HK-2 (cell line): ENCODE data around the gene NKX3-2.

Experiments used
- DNase-seq: peaks from one replicate; pipeline ENCODE4 v3.0.0-alpha.2; 2018; ENCODE audit not compliant: unreplicated experiment

The NKX3-2 gene

GRCh38 chr4:13531625-13531998 is 12.7 kb downstream of the NKX3-2 start:
- DNase-seq: no peak

- no peak for DNase-seq
These were observed 13.3 kb downstream of the NKX3-2 start for GRCh38 chr4:13530823-13531624.

DNA sequence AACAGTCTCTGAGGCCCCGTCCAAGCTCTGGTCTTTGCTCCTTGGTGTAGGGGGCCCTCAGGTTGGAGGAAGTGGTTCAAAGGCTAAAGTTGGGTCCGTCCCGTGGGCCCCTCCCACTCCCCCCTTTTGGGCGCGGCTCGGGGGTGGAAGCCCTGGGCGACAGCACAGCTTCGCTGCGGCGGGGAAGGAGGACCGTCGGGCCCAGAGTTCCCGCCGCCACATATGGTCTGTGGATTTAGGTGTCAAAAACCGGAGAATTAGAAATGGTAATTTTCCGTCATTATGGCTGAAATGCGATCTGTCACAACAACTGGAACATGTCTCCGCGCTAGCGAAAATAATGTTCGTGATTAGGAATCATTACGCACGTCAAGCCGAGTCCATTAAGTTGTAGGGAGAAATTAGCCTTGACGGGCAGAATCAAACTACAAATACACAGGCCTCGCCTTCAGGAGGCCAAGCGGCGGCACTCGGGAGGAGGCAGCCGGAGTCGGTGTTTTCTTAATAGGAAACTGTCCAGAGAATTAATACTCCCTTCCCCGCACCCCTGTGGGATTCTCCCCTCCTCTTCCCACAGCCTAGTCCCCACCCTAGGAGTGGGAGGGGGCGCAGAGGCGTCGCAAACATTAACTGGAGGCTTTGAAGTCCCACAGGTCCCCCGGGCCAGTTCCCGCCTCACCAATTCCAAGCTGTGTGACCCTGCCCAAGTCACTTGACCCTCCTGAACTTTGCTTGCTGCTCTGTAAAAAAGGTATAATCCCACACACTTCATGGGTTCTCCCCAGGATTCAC is 15.0 kb downstream of the NKX3-2 start:
- no peak for DNase-seq

GRCh38 chr4:13528821-13529127 is 15.5 kb downstream of the NKX3-2 start:
- no peak for DNase-seq

GRCh38 chr4:13527981-13528820 is 16.1 kb downstream of the NKX3-2 start:
- DNase-seq: no peak

DNA sequence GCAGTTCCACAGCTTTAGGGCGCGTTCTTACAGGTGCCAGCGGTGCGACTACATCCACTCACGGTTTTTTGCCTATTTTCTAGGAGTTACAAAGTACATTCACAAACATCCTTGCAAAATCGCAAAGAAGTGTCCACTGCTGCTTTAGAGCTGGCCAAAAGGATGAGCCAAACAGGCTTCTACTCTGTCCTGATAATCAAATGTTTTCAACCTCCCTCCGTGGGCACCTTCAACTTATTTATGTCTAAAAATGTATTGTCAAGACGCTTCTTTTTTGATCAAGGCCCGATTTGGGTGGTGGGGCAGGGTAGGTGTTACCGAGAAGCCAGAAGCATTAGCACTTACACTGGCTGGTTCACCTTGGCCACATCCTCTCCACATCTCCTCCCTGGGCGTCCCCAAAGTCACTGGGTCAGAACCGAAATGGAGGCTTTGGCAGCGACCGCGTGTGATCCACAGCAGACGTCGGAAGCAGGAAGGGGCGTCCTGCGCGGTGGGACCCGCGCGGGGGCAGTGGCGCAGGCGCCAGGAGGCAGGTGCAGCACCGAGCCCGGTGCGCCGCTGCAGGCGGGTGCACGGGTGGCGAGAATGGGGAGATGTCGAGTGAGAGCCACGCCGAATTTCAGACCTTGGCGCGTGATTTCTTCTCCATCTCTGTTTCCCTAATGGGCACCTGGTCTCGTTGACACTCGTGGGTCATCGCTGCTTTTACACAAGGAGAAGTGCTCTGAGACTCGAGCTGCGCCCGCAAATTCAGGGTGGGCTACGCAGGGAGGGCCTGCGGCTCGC is 16.9 kb downstream of the NKX3-2 start:
- no peak for DNase-seq

- no peak for DNase-seq
These were observed 17.6 kb downstream of the NKX3-2 start for GRCh38 chr4:13526658-13527057.

GRCh38 chr4:13525606-13526281 is 18.6 kb downstream of the NKX3-2 start:
- DNase-seq: no peak

DNA sequence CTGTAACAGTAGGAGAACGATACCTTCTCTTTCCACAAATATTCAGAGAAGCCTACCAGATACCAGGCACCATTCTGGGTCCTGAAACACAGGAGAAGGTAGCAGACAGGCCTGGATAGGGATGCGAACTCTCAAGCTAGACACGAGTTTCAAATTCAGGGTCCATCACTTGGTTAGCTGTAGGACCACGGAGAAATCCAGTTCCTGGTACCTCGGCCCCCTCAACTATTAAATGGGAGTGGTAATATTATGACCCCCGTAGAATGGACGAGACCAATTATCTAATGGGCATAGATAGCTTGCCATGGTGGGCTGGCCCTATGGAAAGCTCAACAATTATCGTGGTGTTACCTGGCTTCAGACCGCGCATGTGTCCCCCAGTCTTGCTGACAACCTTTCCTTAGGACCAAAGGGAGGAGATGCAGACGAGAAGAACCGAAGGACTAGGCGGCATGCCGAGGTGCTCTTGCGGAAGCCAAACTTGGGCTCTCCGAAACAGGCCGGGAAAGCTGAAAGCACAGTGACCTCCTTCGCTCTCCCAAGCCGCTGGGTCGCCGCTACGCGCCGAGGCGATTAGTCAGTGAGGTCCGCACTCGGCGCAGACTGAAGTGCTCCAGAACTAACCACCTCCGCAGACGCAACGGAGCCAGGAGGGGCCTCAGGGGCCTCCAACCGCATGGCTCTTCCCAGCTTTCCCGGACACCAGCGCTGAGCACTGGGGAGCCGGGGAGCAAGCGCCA is 19.6 kb downstream of the NKX3-2 start:
- DNase-seq: peak; percentile 87

- DNase-seq: no peak
These were observed 20.5 kb downstream of the NKX3-2 start for GRCh38 chr4:13523591-13524503.

- DNase-seq: no peak
These were observed 21.2 kb downstream of the NKX3-2 start for GRCh38 chr4:13523105-13523477.

DNA sequence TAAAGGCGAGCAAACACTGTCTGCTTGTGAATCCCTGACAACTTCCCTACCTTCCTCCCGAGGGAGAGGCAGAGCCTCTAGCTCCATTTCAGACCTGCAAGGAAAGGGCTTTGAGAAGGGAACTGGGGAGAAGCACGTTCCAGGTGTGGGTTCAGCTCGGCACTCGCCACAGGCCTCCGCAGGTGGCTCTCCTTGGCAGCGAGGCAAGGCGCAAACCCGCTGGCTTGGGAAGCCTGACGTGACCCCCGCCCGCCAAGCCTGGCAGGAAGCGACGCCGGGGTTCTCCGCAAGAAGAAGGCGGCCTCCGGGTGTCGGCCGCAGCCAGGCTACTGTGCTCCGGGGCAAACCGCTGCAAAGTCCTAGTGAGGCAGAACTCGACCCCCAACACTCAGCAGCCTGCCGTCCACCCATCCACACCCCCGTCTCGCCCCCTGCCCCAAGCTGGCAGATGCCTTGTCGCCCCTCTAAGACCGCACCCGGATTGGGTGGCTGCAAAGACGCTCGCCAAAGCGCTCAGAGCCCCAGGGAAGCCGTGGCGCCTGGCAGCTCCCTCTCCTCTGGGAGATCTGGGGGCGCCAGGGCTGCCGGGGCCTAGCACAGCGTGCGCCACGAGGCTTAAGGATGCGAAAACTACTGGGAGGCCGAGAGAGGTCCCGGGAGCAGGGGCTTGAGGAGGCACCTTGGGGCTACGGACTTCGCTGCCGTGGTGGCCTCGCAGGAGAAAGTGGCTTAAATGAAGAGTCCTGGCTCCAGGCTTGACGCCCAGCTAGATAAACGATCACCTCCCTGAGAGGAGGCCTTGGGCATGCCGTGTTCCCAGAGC is 21.8 kb downstream of the NKX3-2 start:
- no peak for DNase-seq

DNA sequence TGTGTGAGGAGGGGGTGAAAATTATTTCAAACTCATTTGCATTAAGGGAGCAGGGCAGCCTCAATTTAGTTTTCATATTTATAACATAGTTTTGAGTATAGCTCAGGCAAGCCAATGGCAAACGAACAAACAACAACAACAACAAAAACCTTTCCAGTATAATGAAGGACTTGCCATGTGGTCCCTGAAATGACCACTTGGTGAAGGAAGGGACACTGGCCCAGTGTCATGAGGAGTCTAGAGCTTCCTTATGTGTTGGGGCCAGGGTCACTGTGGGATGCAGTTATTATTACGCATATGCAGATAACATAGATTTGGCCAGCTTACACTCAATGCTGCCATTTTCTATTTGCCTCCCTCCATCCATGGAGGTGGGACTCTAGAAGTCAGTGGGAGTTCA is 23.3 kb downstream of the NKX3-2 start:
- DNase-seq: no peak

DNA sequence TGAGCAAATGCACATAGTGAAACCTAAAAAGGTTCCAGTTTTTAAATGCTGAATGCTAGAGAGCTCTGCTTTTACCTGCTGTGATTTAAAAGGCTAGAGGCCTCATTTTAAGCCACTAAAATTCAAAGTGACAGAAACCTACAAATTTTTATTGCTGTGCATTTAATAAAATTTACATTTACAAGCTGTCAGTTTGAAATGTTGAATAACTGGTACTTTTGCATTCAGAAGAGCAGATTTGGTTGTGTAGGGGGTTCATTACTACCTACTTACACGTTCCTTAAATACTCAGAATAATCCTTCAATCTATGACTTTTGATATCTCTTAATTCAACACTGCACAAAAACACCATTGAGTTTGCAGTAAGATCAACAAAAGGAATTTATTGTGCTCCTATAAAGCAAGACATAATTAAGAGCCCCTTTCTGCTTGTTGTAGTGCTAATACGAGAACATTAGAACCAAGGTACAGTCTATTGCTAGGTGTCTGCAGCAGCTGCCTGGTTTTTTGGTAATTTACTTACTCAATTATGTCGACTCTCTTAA is 27.9 kb downstream of the NKX3-2 start:
- DNase-seq: no peak

DNA sequence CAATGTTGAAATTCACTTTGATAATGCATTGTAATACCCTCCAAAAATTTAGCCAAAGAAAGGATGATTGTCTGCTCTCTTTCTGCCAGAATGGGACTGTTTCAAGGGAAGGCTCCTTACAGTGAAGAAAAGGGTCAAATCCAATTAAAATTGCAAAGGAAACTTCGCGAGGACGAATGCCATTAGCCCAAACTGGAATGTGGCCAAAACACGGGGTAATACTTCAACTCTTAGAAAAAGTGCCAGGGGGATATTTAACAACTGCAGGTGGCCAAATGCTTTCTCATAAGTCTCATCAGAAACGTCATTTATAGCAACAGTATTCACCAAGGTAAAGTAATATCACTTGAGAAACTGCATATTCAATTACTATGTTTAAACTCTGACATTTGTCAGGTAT is 29.0 kb downstream of the NKX3-2 start:
- no peak for DNase-seq

GRCh38 chr4:13514722-13515121 is 29.6 kb downstream of the NKX3-2 start:
- no peak for DNase-seq

- DNase-seq: no peak
These were observed 33.2 kb downstream of the NKX3-2 start for GRCh38 chr4:13511101-13511500.

DNA sequence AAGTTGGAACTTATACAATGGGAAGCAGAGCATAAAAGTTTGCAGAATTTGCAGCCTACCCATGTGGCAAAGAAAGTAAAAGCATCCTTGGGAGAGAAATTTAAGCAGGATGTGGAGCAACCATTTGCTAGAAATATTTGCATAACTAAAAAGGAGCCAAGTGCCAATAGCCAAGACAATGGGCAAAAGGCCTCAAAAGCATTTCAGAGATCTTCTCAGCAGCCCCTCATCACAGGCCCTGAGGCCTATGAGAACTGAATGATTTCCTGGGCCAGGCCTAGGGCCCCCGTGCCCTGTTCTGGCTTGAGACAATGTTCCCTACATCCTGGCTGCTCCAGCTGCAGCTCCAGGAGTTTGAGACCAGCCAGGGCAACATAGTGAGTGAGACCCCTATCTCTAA is 34.9 kb downstream of the NKX3-2 start:
- no peak for DNase-seq
